BE2C (cell line): Measurements from ENCODE around the gene S100A9.

Experiments used
- DNase-seq: peaks from one replicate; pipeline ENCODE4 v3.0.0-alpha.2; 2020
- H3K27me3 ChIP-seq: fragments of 250-450 bp; sonication (Bioruptor Pico); 2 replicates; pipeline ENCODE4 v1.5.1; 2020; ENCODE audit warnings: mild to moderate bottlenecking
- H3K36me3 ChIP-seq: fragments of 250-450 bp; sonication (Bioruptor Pico); 2 replicates; pipeline ENCODE4 v1.5.1; 2020; ENCODE audit warnings: mild to moderate bottlenecking
- H3K4me1 ChIP-seq: fragments of 250-450 bp; sonication (Bioruptor Pico); 2 replicates; pipeline ENCODE4 v1.5.1; 2020
- H3K4me3 ChIP-seq: 2 replicates; pipeline ENCODE4 v1.5.1; 2011; ENCODE audit warnings: low read depth, low read length
- H3K9me3 ChIP-seq: fragments of 250-450 bp; sonication (Bioruptor Pico); 2 replicates; pipeline ENCODE4 v1.5.1; 2020
- CTCF ChIP-seq: IDR thresholded peaks from 2 replicates; pipeline ENCODE4 v1.5.1; 2012; ENCODE audit warnings: mild to moderate bottlenecking, low read depth, low read length

The S100A9 gene

GRCh38 chr1:153394391-153394790 is 36.7 kb downstream of the S100A9 start:
- DNase-seq: no peak
- Histone ChIP-seq H3K36me3 (no peaks in the 10 kb centered on the region), H3K4me1 (no peaks in the 10 kb centered on the region), H3K27me3 (peaks cover 18% of the 10 kb centered on the region), H3K9me3 (no peaks in the 10 kb centered on the region), H3K4me3 (no peak overlapping the region)
- no peak for TF ChIP-seq CTCF

GRCh38 chr1:153395136-153395685 is 37.6 kb downstream of the S100A9 start:
- no peak for DNase-seq
- Histone ChIP-seq H3K4me3 (no peak overlapping the region), H3K36me3 (no peaks in the 10 kb centered on the region), H3K9me3 (no peaks in the 10 kb centered on the region), H3K4me1 (no peaks in the 10 kb centered on the region), H3K27me3 (peaks cover 20% of the 10 kb centered on the region)
- no peak for TF ChIP-seq CTCF

GRCh38 chr1:153395776-153396175 is 38.1 kb downstream of the S100A9 start:
- H3K9me3 ChIP-seq: no peaks in the 10 kb centered on the region
- H3K4me3 ChIP-seq: no peak overlapping the region
- no peak for TF ChIP-seq CTCF
- H3K4me1 ChIP-seq: no peaks in the 10 kb centered on the region
- no peak for DNase-seq
- H3K27me3 ChIP-seq: peaks cover 21% of the 10 kb centered on the region
- no peaks in the 10 kb centered on the region for H3K36me3 ChIP-seq

GRCh38 chr1:153396461-153396860 is 38.8 kb downstream of the S100A9 start:
- Histone ChIP-seq H3K4me3 (no peak overlapping the region), H3K36me3 (no peaks in the 10 kb centered on the region), H3K9me3 (no peaks in the 10 kb centered on the region), H3K4me1 (no peaks in the 10 kb centered on the region), H3K27me3 (peaks cover 28% of the 10 kb centered on the region)
- no peak for DNase-seq
- no peak for TF ChIP-seq CTCF

GRCh38 chr1:153397051-153397923 is 39.6 kb downstream of the S100A9 start:
- H3K27me3 ChIP-seq: peaks cover 36% of the 10 kb centered on the region
- no peaks in the 10 kb centered on the region for H3K4me1 ChIP-seq

More at GRCh38 chr1:153397051-153397923, 39.6 kb downstream of the S100A9 start:
- no peak for DNase-seq
- Histone ChIP-seq H3K4me3 (no peak overlapping the region), H3K36me3 (no peaks in the 10 kb centered on the region), H3K9me3 (no peaks in the 10 kb centered on the region)
- no peak for TF ChIP-seq CTCF
